Uterus (tissue), 4 donors: ENCODE results near the gene CRK. TPM values are rescaled to one million over a fixed set of nuclear protein-coding genes. Genes with fewer than 3 reads are reported as not detected.

Experiments
- DNase-seq, 2 donors: peaks; one replicate each; pipeline ENCODE4 v3.0.0-alpha.2; 2019 to 2020
- H3K27ac ChIP-seq, 2 donors: fragments of 200-600 bp; sonication (generic); 1 replicate in 1 of 2; 2 replicates in 1 of 2; pipeline ENCODE4 v1.5.1; 2016 to 2018
- H3K27me3 ChIP-seq, 2 donors: fragments of 200-600 bp; sonication (generic); one replicate each; pipeline ENCODE4 v1.5.1; 2018 to 2019; ENCODE audit warnings: control low read depth in 1 of 2
- H3K36me3 ChIP-seq, 2 donors: fragments of 200-600 bp; sonication (generic); one replicate each; pipeline ENCODE4 v1.5.1; 2019; ENCODE audit warnings: control low read depth in 1 of 2
- H3K4me1 ChIP-seq, 2 donors: fragments of 200-600 bp; sonication (generic); one replicate each; pipeline ENCODE4 v1.5.1; 2018 to 2019; ENCODE audit warnings: control low read depth in 1 of 2
- H3K4me3 ChIP-seq, 2 donors: fragments of 200-600 bp; sonication (generic); 1 replicate in 1 of 2; 2 replicates in 1 of 2; pipeline ENCODE4 v1.5.1; 2018 to 2019; ENCODE audit warnings: mild to moderate bottlenecking in 1 of 2
- H3K9me3 ChIP-seq, 2 donors: fragments of 200-600 bp; sonication (generic); one replicate each; pipeline ENCODE4 v1.5.1; 2019; ENCODE audit warnings: control low read depth in 1 of 2
- POLR2A ChIP-seq, 2 donors: fragments of 450-650 bp; IDR thresholded peaks; one replicate each; pipeline ENCODE4 v1.6.1; 2016; ENCODE audit warnings: antibody characterized with exemption in 2 of 2, mild to moderate bottlenecking in 1 of 2, moderate library complexity in 1 of 2
- intact Hi-C: fragments of 100-400 bp; cut with DNase I; formaldehyde crosslinking; loops from one replicate; pipeline ENCODE4 v1.15.1; 2023; ENCODE audit warnings: low total_unique reads
- total RNA-seq, 4 donors: library from RNA; depleted of rRNA in 3 of 4; stranded (reverse); fragments of >200 nt in 3 of 4; gene quantifications; one replicate each; pipeline versions ENCODE4 v1.1.0 to v1.2.4, GENCODE V29; 2014 to 2023
- TF ChIP-seq, protein P1 (sequence below), 4 experiments: fragments of 200-600 bp in 2 of 4; fragments of 450-650 bp in 2 of 4; sonication (generic) in 2 of 4; IDR thresholded peaks; one replicate each; pipeline ENCODE4 v1.5.1; 2016 to 2019; ENCODE audit warnings: antibody characterized with exemption in 4 of 4, mild to moderate bottlenecking in 2 of 4, moderate library complexity in 1 of 4
- donor health status: DM: yes; HTN: yes; CAD: no.

CRK gene
- total RNA-seq, 4 donors from 2014 or later: 34.6 to 118 (median 57.3) TPM

- intact Hi-C loops: no loop called here
- DNase-seq: no peak
- no peak overlapping the region for H3K4me3 ChIP-seq
- H3K4me1 ChIP-seq: no peaks in the 10 kb centered on the region
- TF ChIP-seq, protein P1, sequence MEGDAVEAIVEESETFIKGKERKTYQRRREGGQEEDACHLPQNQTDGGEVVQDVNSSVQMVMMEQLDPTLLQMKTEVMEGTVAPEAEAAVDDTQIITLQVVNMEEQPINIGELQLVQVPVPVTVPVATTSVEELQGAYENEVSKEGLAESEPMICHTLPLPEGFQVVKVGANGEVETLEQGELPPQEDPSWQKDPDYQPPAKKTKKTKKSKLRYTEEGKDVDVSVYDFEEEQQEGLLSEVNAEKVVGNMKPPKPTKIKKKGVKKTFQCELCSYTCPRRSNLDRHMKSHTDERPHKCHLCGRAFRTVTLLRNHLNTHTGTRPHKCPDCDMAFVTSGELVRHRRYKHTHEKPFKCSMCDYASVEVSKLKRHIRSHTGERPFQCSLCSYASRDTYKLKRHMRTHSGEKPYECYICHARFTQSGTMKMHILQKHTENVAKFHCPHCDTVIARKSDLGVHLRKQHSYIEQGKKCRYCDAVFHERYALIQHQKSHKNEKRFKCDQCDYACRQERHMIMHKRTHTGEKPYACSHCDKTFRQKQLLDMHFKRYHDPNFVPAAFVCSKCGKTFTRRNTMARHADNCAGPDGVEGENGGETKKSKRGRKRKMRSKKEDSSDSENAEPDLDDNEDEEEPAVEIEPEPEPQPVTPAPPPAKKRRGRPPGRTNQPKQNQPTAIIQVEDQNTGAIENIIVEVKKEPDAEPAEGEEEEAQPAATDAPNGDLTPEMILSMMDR (IDR thresholded peaks at IDR 0.05): no peak
- no peak for TF ChIP-seq POLR2A (IDR thresholded peaks at IDR 0.05)
- no peaks in the 10 kb centered on the region for H3K36me3 ChIP-seq
- H3K27me3 ChIP-seq: no peaks in the 10 kb centered on the region
- H3K9me3 ChIP-seq: no peaks in the 10 kb centered on the region
- H3K27ac ChIP-seq: no peak overlapping the region
These were observed 6.4 kb upstream of the CRK start for GRCh38 chr17:1462164-1463112.

- Histone ChIP-seq H3K4me1 (no peaks in the 10 kb centered on the region), H3K4me3 (no peak overlapping the region), H3K36me3 (no peaks in the 10 kb centered on the region), H3K27ac (no peak overlapping the region), H3K27me3 (no peaks in the 10 kb centered on the region), H3K9me3 (no peaks in the 10 kb centered on the region)
- intact Hi-C loops: no loop called here
- TF ChIP-seq POLR2A (IDR thresholded peaks at IDR 0.05): no peak
- TF ChIP-seq, protein P1 (IDR thresholded peaks at IDR 0.05): no peak
- DNase-seq: no peak
These were observed 5.3 kb upstream of the CRK start for GRCh38 chr17:1461198-1461944.

- no peak for TF ChIP-seq POLR2A (IDR thresholded peaks at IDR 0.05)
- TF ChIP-seq, protein P1 (IDR thresholded peaks at IDR 0.05): no peak
- intact Hi-C loops: no loop called here
- no peaks in the 10 kb centered on the region for H3K36me3 ChIP-seq
- DNase-seq: peak; percentile 50 to 55
- no peaks in the 10 kb centered on the region for H3K4me1 ChIP-seq
- H3K4me3 ChIP-seq: no peak overlapping the region
- H3K9me3 ChIP-seq: no peaks in the 10 kb centered on the region
- no peaks in the 10 kb centered on the region for H3K27me3 ChIP-seq
- peak overlapping the region in 1 of 2 donors; percentile 8 for H3K27ac ChIP-seq
These were observed 4.2 kb upstream of the CRK start for GRCh38 chr17:1460233-1460632.

DNA sequence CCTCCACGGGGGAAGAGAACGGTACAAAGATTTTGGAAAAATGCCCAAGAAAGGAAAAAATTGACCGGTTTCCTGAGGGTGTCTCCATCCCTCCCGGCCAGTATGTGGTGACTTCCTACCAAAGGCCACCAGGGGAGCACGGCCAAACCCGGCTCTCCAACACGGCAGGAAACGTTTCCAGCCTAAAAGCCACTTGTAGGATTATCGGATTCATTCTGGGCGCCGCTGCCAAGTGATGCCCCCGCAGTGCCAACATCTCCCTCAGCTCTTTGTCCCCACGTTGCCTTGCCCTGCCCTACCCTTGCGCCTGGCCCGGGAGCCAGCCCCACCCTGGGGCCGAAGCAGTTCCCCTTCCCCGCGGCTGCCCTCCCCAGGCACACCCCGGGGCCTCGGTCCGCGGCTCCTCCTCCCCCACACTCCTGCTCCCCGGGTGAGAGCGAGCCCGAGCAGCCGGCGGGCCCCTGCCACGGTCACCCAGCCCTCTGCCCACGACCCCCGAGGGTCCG lies 688 bp downstream of the CRK start:
- peak; percentile 57 to 66 for DNase-seq
- Histone ChIP-seq H3K9me3 (no peaks in the 10 kb centered on the region), H3K4me1 (peaks cover 5 to 9% of the 10 kb centered on the region in 2 donors), H3K27ac (peak overlapping the region; percentile 94 to 95), H3K36me3 (no peaks in the 10 kb centered on the region), H3K4me3 (peak overlapping the region; percentile 81 to 96), H3K27me3 (no peaks in the 10 kb centered on the region)
- TF ChIP-seq, protein P1 (IDR thresholded peaks at IDR 0.05): peak; percentile 33 to 56 (median 46)
- TF ChIP-seq POLR2A (IDR thresholded peaks at IDR 0.05): no peak
- intact Hi-C loops: no loop called here
